ENCODE measurements around the gene PACS1. TPM values are rescaled to one million over a fixed set of nuclear protein-coding genes. Genes with fewer than 3 reads are reported as not detected.
"Not testable (repeated sequence)": the region's sequence is repeated elsewhere in the genome, so short reads cannot be mapped to it uniquely, and the experiment has no call there.

PACS1 gene
- total RNA-seq, 1 donor from 2014 or later, result 86.9 TPM

DNA sequence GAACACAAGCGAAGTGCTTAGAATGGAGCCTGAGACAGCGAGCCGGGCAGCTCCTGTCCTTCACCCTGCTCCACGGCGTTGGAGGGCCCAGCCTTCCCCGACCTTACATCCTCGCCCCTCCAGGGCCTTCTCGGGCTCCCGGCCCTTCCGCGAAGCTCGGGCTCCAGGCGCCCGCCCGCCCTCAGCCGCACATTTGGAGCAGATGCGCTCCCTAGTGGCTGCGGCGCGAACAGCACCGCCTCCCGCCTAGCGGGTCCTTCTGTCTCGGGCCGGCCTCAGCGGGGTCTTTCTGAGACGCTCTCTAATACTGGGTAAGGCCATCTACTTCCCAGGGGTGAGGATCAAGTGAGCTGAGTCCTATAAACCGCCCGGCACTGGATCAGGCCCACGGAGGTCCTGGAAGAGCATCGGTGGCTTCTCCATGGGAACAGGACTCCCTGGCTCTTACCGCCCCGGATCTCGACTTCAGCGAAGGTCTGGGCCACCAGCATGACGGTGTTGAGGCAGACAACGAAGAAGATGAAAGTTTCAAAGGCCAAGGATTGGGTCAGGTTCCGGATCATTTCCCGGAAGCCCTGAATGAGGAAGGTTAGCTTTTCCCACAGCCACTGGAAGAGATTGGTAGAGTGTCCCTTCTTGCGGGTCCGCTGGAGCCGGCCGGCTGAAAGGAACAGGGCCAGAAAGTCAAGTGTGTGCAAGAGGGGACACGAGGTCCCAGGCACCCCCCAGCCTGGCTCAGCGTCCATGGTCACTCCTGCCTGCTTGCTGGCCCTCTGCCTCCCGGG lies 47.5 kb upstream of the PACS1 start:
- no peak overlapping the region for H3K9ac ChIP-seq (ENCODE audit: low read length)

DNA sequence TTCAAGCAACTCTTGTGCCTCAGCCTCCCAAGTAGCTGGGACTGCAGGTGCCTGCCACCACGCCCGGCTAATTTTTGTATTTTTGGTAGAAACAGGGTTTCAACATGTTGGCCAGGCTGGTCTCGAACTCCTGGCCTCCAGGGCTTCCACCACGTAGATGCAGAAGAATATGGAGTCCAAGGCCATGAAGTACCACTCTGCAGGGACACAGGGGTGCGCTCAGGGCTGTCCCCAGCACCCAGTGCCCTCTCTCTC lies 47.0 kb upstream of the PACS1 start:
- not testable (repeated sequence) for H3K36me3 ChIP-seq (ENCODE audit: insufficient read depth, low read length); H3K9ac ChIP-seq (ENCODE audit: low read length); H3K79me2 ChIP-seq (ENCODE audit: insufficient read depth, low read length); H3K27ac ChIP-seq (ENCODE audit: low read depth, low read length); H3K4me3 ChIP-seq (ENCODE audit: insufficient read depth, low read depth, low read length); H3K4me2 ChIP-seq (ENCODE audit: low read length); H3K4me1 Mint-ChIP-seq (ENCODE audit: low read depth, unreplicated experiment); H3K27me3 ChIP-seq (ENCODE audit: insufficient read depth, low read length); H4K20me1 ChIP-seq (ENCODE audit: insufficient read depth, low read length); H3K4me3 Mint-ChIP-seq (ENCODE audit: unreplicated experiment); H2AFZ ChIP-seq (ENCODE audit: low read depth, low read length); H3K36me3 Mint-ChIP-seq (ENCODE audit: low read depth, unreplicated experiment); FAIRE-seq; H3K27ac Mint-ChIP-seq (ENCODE audit: unreplicated experiment); H3K9me3 Mint-ChIP-seq (ENCODE audit: unreplicated experiment); DNase-seq (ENCODE audit: low read depth); H3K9me3 ChIP-seq (ENCODE audit: insufficient read depth, low read depth, low read length)
- peaks cover 13% of the 10 kb centered on the region for H3K4me1 ChIP-seq (ENCODE audit: insufficient read depth, low read length)
- peaks cover 18% of the 10 kb centered on the region for H3K27me3 Mint-ChIP-seq (ENCODE audit: low read depth, unreplicated experiment)

More for the DNA sequence above, 47.5 kb upstream of the PACS1 start:
- no peak for DNase-seq (ENCODE audit: low read depth)
- Histone ChIP-seq H3K4me1 (ENCODE audit: insufficient read depth, low read length) (peaks cover 13% of the 10 kb centered on the region), H3K36me3 (ENCODE audit: insufficient read depth, low read length) (no peaks in the 10 kb centered on the region), H3K79me2 (ENCODE audit: insufficient read depth, low read length) (no peaks in the 10 kb centered on the region), H2AFZ (ENCODE audit: low read depth, low read length) (peak overlapping the region; percentile 82), H3K27ac (ENCODE audit: low read depth, low read length) (no peak overlapping the region), H3K4me2 (ENCODE audit: low read length) (peak overlapping the region; percentile 51), H4K20me1 (ENCODE audit: insufficient read depth, low read length) (no peaks in the 10 kb centered on the region), H3K9me3 (ENCODE audit: insufficient read depth, low read depth, low read length) (no peaks in the 10 kb centered on the region), H3K4me3 (ENCODE audit: insufficient read depth, low read depth, low read length) (no peak overlapping the region), H3K27me3 (ENCODE audit: insufficient read depth, low read length) (no peaks in the 10 kb centered on the region)
- Mint-ChIP-seq H3K27me3 (ENCODE audit: low read depth, unreplicated experiment) (peaks cover 13% of the 10 kb centered on the region), H3K4me1 (ENCODE audit: low read depth, unreplicated experiment) (peaks cover 3% of the 10 kb centered on the region), H3K4me3 (ENCODE audit: unreplicated experiment) (peak overlapping the region; percentile 54), H3K27ac (ENCODE audit: unreplicated experiment) (no peak overlapping the region), H3K36me3 (ENCODE audit: low read depth, unreplicated experiment) (no peaks in the 10 kb centered on the region), H3K9me3 (ENCODE audit: unreplicated experiment) (peaks cover 2% of the 10 kb centered on the region)
- TF ChIP-seq EZH2 (IDR thresholded peaks at IDR 0.05; ENCODE audit: insufficient read depth, low read length), result no peak
- TF ChIP-seq, protein P1, sequence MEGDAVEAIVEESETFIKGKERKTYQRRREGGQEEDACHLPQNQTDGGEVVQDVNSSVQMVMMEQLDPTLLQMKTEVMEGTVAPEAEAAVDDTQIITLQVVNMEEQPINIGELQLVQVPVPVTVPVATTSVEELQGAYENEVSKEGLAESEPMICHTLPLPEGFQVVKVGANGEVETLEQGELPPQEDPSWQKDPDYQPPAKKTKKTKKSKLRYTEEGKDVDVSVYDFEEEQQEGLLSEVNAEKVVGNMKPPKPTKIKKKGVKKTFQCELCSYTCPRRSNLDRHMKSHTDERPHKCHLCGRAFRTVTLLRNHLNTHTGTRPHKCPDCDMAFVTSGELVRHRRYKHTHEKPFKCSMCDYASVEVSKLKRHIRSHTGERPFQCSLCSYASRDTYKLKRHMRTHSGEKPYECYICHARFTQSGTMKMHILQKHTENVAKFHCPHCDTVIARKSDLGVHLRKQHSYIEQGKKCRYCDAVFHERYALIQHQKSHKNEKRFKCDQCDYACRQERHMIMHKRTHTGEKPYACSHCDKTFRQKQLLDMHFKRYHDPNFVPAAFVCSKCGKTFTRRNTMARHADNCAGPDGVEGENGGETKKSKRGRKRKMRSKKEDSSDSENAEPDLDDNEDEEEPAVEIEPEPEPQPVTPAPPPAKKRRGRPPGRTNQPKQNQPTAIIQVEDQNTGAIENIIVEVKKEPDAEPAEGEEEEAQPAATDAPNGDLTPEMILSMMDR (IDR thresholded peaks at IDR 0.05; ENCODE audit: insufficient read depth, low read depth, low read length), result peak; percentile 70
- FAIRE-seq, result no peak

DNA sequence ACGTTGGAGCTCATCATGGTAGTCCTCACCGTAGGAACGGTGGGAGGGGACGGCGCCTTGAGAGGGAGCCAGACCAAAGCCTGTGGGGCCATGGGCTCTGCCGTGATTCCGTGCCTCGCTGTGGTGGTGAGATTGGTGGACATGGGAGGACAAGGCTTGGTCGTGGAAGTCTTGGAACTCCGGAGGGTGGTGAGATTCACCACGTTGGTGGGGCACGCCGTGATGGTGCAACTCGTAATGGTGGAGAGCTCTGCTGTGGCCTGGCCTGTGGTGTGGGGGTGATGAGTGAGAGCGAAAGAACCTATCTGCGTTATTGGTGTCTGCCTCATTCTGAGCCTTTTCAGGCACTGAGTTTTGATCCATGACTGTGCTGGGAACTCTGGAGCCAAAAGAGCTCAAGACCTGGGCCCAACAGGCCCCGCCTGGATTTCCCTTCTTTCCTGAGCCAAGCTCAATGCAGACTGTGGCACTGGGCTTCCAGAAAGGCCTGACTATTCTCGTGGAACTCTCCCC lies 44.0 kb upstream of the PACS1 start, which contains the start of gene CATSPER1:
Gene CATSPER1 (minus strand): TSS at position 463 of the 513 bp plus-strand sequence. CDS start 100 bp downstream, at position 363.
- H3K27ac Mint-ChIP-seq (ENCODE audit: unreplicated experiment), result no peak within 1 kb of the TSS
- Histone ChIP-seq H3K4me3 (ENCODE audit: insufficient read depth, low read depth, low read length) (no peak within 1 kb of the TSS), H2AFZ (ENCODE audit: low read depth, low read length) (no peak within 1 kb of the TSS), H3K27me3 (ENCODE audit: insufficient read depth, low read length) (no peaks in the 10 kb centered on the region), H4K20me1 (ENCODE audit: insufficient read depth, low read length) (no peaks in the 10 kb centered on the region), H3K79me2 (ENCODE audit: insufficient read depth, low read length) (no peaks in the 10 kb centered on the region), H3K9ac (ENCODE audit: low read length) (no peak within 1 kb of the TSS), H3K9me3 (ENCODE audit: insufficient read depth, low read depth, low read length) (no peaks in the 10 kb centered on the region), H3K4me1 (ENCODE audit: insufficient read depth, low read length) (peaks cover 7% of the 10 kb centered on the region), H3K36me3 (ENCODE audit: insufficient read depth, low read length) (no peaks in the 10 kb centered on the region), H3K27ac (ENCODE audit: low read depth, low read length) (no peak within 1 kb of the TSS), H3K4me2 (ENCODE audit: low read length) (no peak within 1 kb of the TSS)
- H3K4me1 Mint-ChIP-seq (ENCODE audit: low read depth, unreplicated experiment), result peaks cover 1% of the 10 kb centered on the region
- H3K4me3 Mint-ChIP-seq (ENCODE audit: unreplicated experiment), result peak within 1 kb of the TSS; percentile 1
- no peaks in the 10 kb centered on the region for H3K36me3 Mint-ChIP-seq (ENCODE audit: low read depth, unreplicated experiment)
- H3K27me3 Mint-ChIP-seq (ENCODE audit: low read depth, unreplicated experiment), result peaks cover 22% of the 10 kb centered on the region
- no peak for TF ChIP-seq EZH2 (IDR thresholded peaks at IDR 0.05; ENCODE audit: insufficient read depth, low read length)
- TF ChIP-seq, protein P1 (IDR thresholded peaks at IDR 0.05; ENCODE audit: insufficient read depth, low read depth, low read length), result no peak
- no peak for DNase-seq (ENCODE audit: low read depth)
- FAIRE-seq, result no peak
- peaks cover 2% of the 10 kb centered on the region for H3K9me3 Mint-ChIP-seq (ENCODE audit: unreplicated experiment)

All from astrocyte (in vitro differentiated cells and primary cell).